Epithelial cell of esophagus (primary cell): ENCODE data around the gene CAPZB.
"Not testable (repeated sequence)": the region's sequence is repeated elsewhere in the genome, so short reads cannot be mapped to it uniquely, and the experiment has no call there.

Source experiments
- DNase-seq: peaks from one replicate; pipeline ENCODE4 v3.0.0; 2010; ENCODE audit warnings: low read depth
- H3K4me3 ChIP-seq: 2 replicates; pipeline ENCODE4 v1.5.1; 2011; ENCODE audit warnings: mild to moderate bottlenecking, low read length, control low read depth
- CTCF ChIP-seq: IDR thresholded peaks from 2 replicates; pipeline ENCODE4 v1.5.1; 2011; ENCODE audit warnings: low read depth, mild to moderate bottlenecking, low read length, control low read depth, inconsistent platforms; ENCODE audit not compliant: insufficient read depth; ENCODE audit errors: missing control alignments

CAPZB gene

GRCh38 chr1:19307794-19308508, 177.4 kb downstream of the CAPZB start:
- TF ChIP-seq CTCF = no peak
- no peak overlapping the region for H3K4me3 ChIP-seq
- DNase-seq = no peak

- no peak for TF ChIP-seq CTCF
These were observed 178.4 kb downstream of the CAPZB start for GRCh38 chr1:19306941-19307340.

GRCh38 chr1:19305880-19306279, 179.5 kb downstream of the CAPZB start:
- no peak overlapping the region for H3K4me3 ChIP-seq
- DNase-seq = no peak
- no peak for TF ChIP-seq CTCF

More at GRCh38 chr1:19306941-19307340, 178.4 kb downstream of the CAPZB start:
- no peak overlapping the region for H3K4me3 ChIP-seq
- DNase-seq = no peak

GRCh38 chr1:19304081-19304480, 181.3 kb downstream of the CAPZB start:
- DNase-seq, H3K4me3 ChIP-seq: not testable (repeated sequence)

GRCh38 chr1:19300211-19300610, 185.1 kb downstream of the CAPZB start:
- no peak overlapping the region for H3K4me3 ChIP-seq
- DNase-seq = no peak
- TF ChIP-seq CTCF = no peak

- TF ChIP-seq CTCF = no peak
- H3K4me3 ChIP-seq = no peak overlapping the region
- DNase-seq = no peak
These were observed 190.7 kb downstream of the CAPZB start for GRCh38 chr1:19294638-19295037.

GRCh38 chr1:19289244-19289643, 196.1 kb downstream of the CAPZB start:
- no peak for TF ChIP-seq CTCF
- H3K4me3 ChIP-seq = peak overlapping the region; percentile 41
- DNase-seq = no peak
